GM21526 (cell line): Measurements from ENCODE around the gene KIF14.
"Not testable (repeated sequence)": the region's sequence is repeated elsewhere in the genome, so short reads cannot be mapped to it uniquely, and the experiment has no call there.

ENCODE experiments used
- ATAC-seq: cut with Tn5 transposase; IDR thresholded peaks from one replicate; pipeline ENCODE4 v1.9.1; 2021; ENCODE audit warnings: moderate library complexity; ENCODE audit not compliant: unreplicated experiment, low FRiP score

The KIF14 gene

GRCh38 chr1:200634261-200635122 lies 13.9 kb upstream of the KIF14 start:
- ATAC-seq, result no peak

GRCh38 chr1:200631375-200631774 lies 10.8 kb upstream of the KIF14 start:
- no peak for ATAC-seq

GRCh38 chr1:200630515-200630899 lies 10.0 kb upstream of the KIF14 start:
- not testable (repeated sequence) for ATAC-seq

GRCh38 chr1:200629876-200630514 lies 9.4 kb upstream of the KIF14 start:
- ATAC-seq, result no peak

- ATAC-seq, result peak; percentile 69
Measured at GRCh38 chr1:200628223-200628881, 7.8 kb upstream of the KIF14 start.

- ATAC-seq, result no peak
Measured at GRCh38 chr1:200627575-200628222, 7.1 kb upstream of the KIF14 start.

- no peak for ATAC-seq
Measured at GRCh38 chr1:200626853-200627534, 6.4 kb upstream of the KIF14 start.

- ATAC-seq, result no peak
Measured at GRCh38 chr1:200625381-200625824, 4.9 kb upstream of the KIF14 start.

- ATAC-seq, result no peak
Measured at GRCh38 chr1:200624679-200625335, 4.3 kb upstream of the KIF14 start.

GRCh38 chr1:200619894-200620272 lies 668 bp downstream of the KIF14 start:
- ATAC-seq, result no peak

GRCh38 chr1:200610846-200611245 lies 9.7 kb downstream of the KIF14 start:
- no peak for ATAC-seq

- no peak for ATAC-seq
Measured at GRCh38 chr1:200602632-200603031, 17.9 kb downstream of the KIF14 start.

GRCh38 chr1:200590001-200590400 lies 30.6 kb downstream of the KIF14 start:
- ATAC-seq, result no peak

GRCh38 chr1:200588698-200589097 lies 31.9 kb downstream of the KIF14 start:
- ATAC-seq, result no peak

- no peak for ATAC-seq
Measured at GRCh38 chr1:200564319-200564718, 56.2 kb downstream of the KIF14 start.

- ATAC-seq, result peak; percentile 46
Measured at GRCh38 chr1:200561856-200562214, 58.7 kb downstream of the KIF14 start.

- ATAC-seq, result no peak
Measured at GRCh38 chr1:200558866-200559459, 61.6 kb downstream of the KIF14 start.

GRCh38 chr1:200556002-200556401 lies 64.5 kb downstream of the KIF14 start:
- no peak for ATAC-seq

- not testable (repeated sequence) for ATAC-seq
Measured at GRCh38 chr1:200552737-200553136, 67.8 kb downstream of the KIF14 start.

- ATAC-seq, result no peak
Measured at GRCh38 chr1:200550367-200550766, 70.2 kb downstream of the KIF14 start.
